H9 (cell line): ENCODE data around the gene KRT34. TPM values are rescaled to one million over a fixed set of nuclear protein-coding genes. Genes with fewer than 3 reads are reported as not detected.

Experiments
- DNase-seq: peaks from one replicate; pipeline ENCODE4 v3.0.0-alpha.2; 2017
- H2AFZ ChIP-seq: one replicate; pipeline ENCODE4 v1.6.1; 2013; ENCODE audit warnings: mild to moderate bottlenecking, low read length, control low read depth, moderate library complexity
- H2AK5ac ChIP-seq: 2 replicates; pipeline ENCODE4 v1.6.1; 2013; ENCODE audit warnings: low read length, control low read depth, mixed read lengths; ENCODE audit not compliant: insufficient read length
- H2BK120ac ChIP-seq: one replicate; pipeline ENCODE4 v1.6.1; 2013; ENCODE audit warnings: low read depth, mild to moderate bottlenecking, low read length, control low read depth, inconsistent platforms; ENCODE audit not compliant: poor library complexity, severe bottlenecking
- H2BK12ac ChIP-seq: 2 replicates; pipeline ENCODE4 v1.6.1; 2013; ENCODE audit warnings: low read length, control low read depth, mixed read lengths, low read depth; ENCODE audit not compliant: insufficient read length
- H2BK15ac ChIP-seq: 2 replicates; pipeline ENCODE4 v1.6.1; 2013; ENCODE audit warnings: low read depth, low read length, control low read depth
- H2BK20ac ChIP-seq: one replicate; pipeline ENCODE4 v1.6.1; 2013; ENCODE audit warnings: low read depth, mild to moderate bottlenecking, low read length, control low read depth, inconsistent platforms; ENCODE audit not compliant: poor library complexity, severe bottlenecking
- H2BK5ac ChIP-seq: 2 replicates; pipeline ENCODE4 v1.6.1; 2013; ENCODE audit warnings: low read length, control low read depth, mixed read lengths; ENCODE audit not compliant: insufficient read length
- H3K14ac ChIP-seq: 2 replicates; pipeline ENCODE4 v1.6.1; 2013; ENCODE audit warnings: low read length, control low read depth; ENCODE audit not compliant: insufficient read depth
- H3K18ac ChIP-seq: 2 replicates; pipeline ENCODE4 v1.6.1; 2013; ENCODE audit warnings: low read depth, mild to moderate bottlenecking, mixed read lengths, low read length, control low read depth; ENCODE audit not compliant: insufficient read length
- H3K23ac ChIP-seq: 2 replicates; pipeline ENCODE4 v1.6.1; 2013; ENCODE audit warnings: low read length, control low read depth, mixed read lengths, low read depth; ENCODE audit not compliant: insufficient read length
- H3K23me2 ChIP-seq: 2 replicates; pipeline ENCODE4 v1.6.1; 2013; ENCODE audit warnings: low read depth, mild to moderate bottlenecking, mixed read lengths, low read length, control low read depth; ENCODE audit not compliant: insufficient read length, poor library complexity, severe bottlenecking
- H3K27ac ChIP-seq: 2 replicates; pipeline ENCODE4 v1.5.1; 2013; ENCODE audit warnings: low read length, control low read depth, mixed read lengths, low read depth; ENCODE audit not compliant: insufficient read length
- H3K27me3 ChIP-seq: 2 replicates; pipeline ENCODE4 v1.6.1; 2013; ENCODE audit warnings: low read length, control low read depth, inconsistent platforms; ENCODE audit not compliant: insufficient read depth
- H3K4ac ChIP-seq: 2 replicates; pipeline ENCODE4 v1.6.1; 2013; ENCODE audit warnings: low read depth, mild to moderate bottlenecking, control low read depth, inconsistent platforms, low read length, moderate library complexity
- H3K4me1 ChIP-seq: 2 replicates; pipeline ENCODE4 v1.6.1; 2013; ENCODE audit warnings: low read length, control low read depth, inconsistent platforms; ENCODE audit not compliant: insufficient read depth
- H3K4me2 ChIP-seq: 2 replicates; pipeline ENCODE4 v1.6.1; 2013; ENCODE audit warnings: low read length, control low read depth, mixed read lengths; ENCODE audit not compliant: insufficient read length, insufficient read depth
- H3K56ac ChIP-seq: 2 replicates; pipeline ENCODE4 v1.6.1; 2013; ENCODE audit warnings: low read depth, mild to moderate bottlenecking, mixed read lengths, low read length, control low read depth; ENCODE audit not compliant: insufficient read length
- H3K79me1 ChIP-seq: 2 replicates; pipeline ENCODE4 v1.6.1; 2013; ENCODE audit warnings: low read depth, mild to moderate bottlenecking, moderate library complexity, low read length, control low read depth, inconsistent platforms; ENCODE audit not compliant: insufficient read depth, poor library complexity, severe bottlenecking
- H3K79me2 ChIP-seq: 2 replicates; pipeline ENCODE4 v1.6.1; 2013; ENCODE audit warnings: low read length, control low read depth, inconsistent platforms; ENCODE audit not compliant: insufficient read depth
- H3K9ac ChIP-seq: 2 replicates; pipeline ENCODE4 v1.6.1; 2013; ENCODE audit warnings: low read length, control low read depth, mixed read lengths; ENCODE audit not compliant: insufficient read length; ENCODE audit errors: extremely low read depth
- H3K9me3 ChIP-seq: one replicate; pipeline ENCODE4 v1.6.1; 2013; ENCODE audit warnings: low read depth, low read length, inconsistent platforms; ENCODE audit not compliant: control insufficient read depth
- H3T11ph ChIP-seq: one replicate; pipeline ENCODE4 v1.6.1; 2013; ENCODE audit warnings: mild to moderate bottlenecking, low read length, control low read depth, inconsistent platforms
- H4K20me1 ChIP-seq: one replicate; pipeline ENCODE4 v1.6.1; 2013; ENCODE audit not compliant: control insufficient read depth, insufficient read length, insufficient read depth
- H4K5ac ChIP-seq: 2 replicates; pipeline ENCODE4 v1.6.1; 2013; ENCODE audit warnings: low read depth, mild to moderate bottlenecking, mixed read lengths, low read length, control low read depth; ENCODE audit not compliant: insufficient read length
- H4K8ac ChIP-seq: replicated peaks from 2 replicates; pipeline ENCODE4 v1.6.1; 2013; ENCODE audit warnings: low read length, control low read depth, mixed read lengths, low read depth; ENCODE audit not compliant: insufficient read length
- H4K91ac ChIP-seq: 2 replicates; pipeline ENCODE4 v1.6.1; 2013; ENCODE audit warnings: low read depth, mild to moderate bottlenecking, moderate library complexity, mixed read lengths, low read length, control low read depth; ENCODE audit not compliant: insufficient read length
- H3K27ac Mint-ChIP-seq, 3 experiments: 2 replicates in 2 of 3; 3 replicates in 1 of 3; pipeline ENCODE4 v1.8.0; 2020 to 2021; ENCODE audit warnings: mixed read lengths in 3 of 3, mild to moderate bottlenecking in 1 of 3, moderate library complexity in 1 of 3
- H3K27me3 Mint-ChIP-seq: 2 replicates; pipeline ENCODE4 v1.8.0; 2021; ENCODE audit warnings: low read depth, mild to moderate bottlenecking, moderate library complexity, mixed read lengths
- H3K36me3 Mint-ChIP-seq, 3 experiments: 2 replicates in 2 of 3; 3 replicates in 1 of 3; pipeline ENCODE4 v1.8.0; 2020 to 2021; ENCODE audit warnings: low read depth in 3 of 3, mixed read lengths in 3 of 3; ENCODE audit not compliant: insufficient read depth in 1 of 3
- H3K4me1 Mint-ChIP-seq, 2 experiments: 2 replicates each; pipeline ENCODE4 v1.8.0; 2020; ENCODE audit warnings: mixed read lengths in 2 of 2
- H3K4me3 Mint-ChIP-seq, 2 experiments: 2 replicates in 1 of 2; 3 replicates in 1 of 2; pipeline ENCODE4 v1.8.0; 2020 to 2021; ENCODE audit warnings: mild to moderate bottlenecking in 2 of 2, mixed read lengths in 2 of 2, moderate library complexity in 1 of 2
- H3K9me3 Mint-ChIP-seq, 2 experiments: 2 replicates in 1 of 2; 3 replicates in 1 of 2; pipeline ENCODE4 v1.8.0; 2020; ENCODE audit warnings: mild to moderate bottlenecking in 2 of 2, mixed read lengths in 2 of 2, moderate library complexity in 1 of 2
- WGBS: extraction: QIAGEN DNeasy Blood & Tissue Kit; methylation state at CpG from one replicate; pipeline ENCODE4 v1.1.7; 2013; ENCODE audit warnings: missing lambda C conversion rate, low lambda C conversion rate, mixed read lengths; ENCODE audit not compliant: insufficient read length; ENCODE audit errors: extremely low coverage; 5-methylcytosine and 5-hydroxymethylcytosine counted together
- total RNA-seq: library from RNA; stranded (reverse); gene quantifications from 2 replicates; pipeline ENCODE4 v1.2.1, GENCODE V29; 2021
- TF ChIP-seq, protein P1 (sequence below): fragments of 200-600 bp; sonication (generic); conservative IDR thresholded peaks from 3 replicates; pipeline ENCODE4 v1.8.0; 2021; ENCODE audit warnings: antibody characterized with exemption, mild to moderate bottlenecking

KRT34 gene
- total RNA-seq, 1 experiment from 2014 or later, result not detected

DNA sequence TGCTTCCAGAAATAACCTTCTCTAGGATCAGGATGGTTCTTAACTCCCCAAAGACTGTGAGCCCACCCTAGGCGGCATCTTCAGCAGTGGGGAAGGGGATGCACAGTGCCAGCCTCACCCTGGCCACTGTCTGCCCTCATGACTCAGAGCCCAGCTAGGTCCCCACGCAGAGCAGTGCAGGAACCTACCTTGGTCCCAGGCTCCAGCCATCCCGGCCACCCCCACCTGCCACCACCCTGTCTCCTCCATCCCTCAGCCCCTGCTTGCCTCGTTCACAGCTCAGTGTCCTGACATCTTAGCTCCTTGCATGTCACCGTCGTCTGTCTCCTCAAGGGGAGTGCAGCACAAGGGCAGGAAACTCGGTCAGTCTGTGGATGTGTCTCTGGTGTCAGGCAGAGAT lies 50.5 kb downstream of the KRT34 start:
- no peaks in the 10 kb centered on the region for H4K20me1 ChIP-seq
- H3K27ac ChIP-seq, result no peak overlapping the region
- no peak overlapping the region for H2AK5ac ChIP-seq
- no peak overlapping the region for H3K18ac ChIP-seq
- H3K9ac ChIP-seq, result no peak overlapping the region
- Mint-ChIP-seq H3K9me3 (no peaks in the 10 kb centered on the region; a peak in 2 of 5 replicates), H3K27me3 (peaks cover 4% of the 10 kb centered on the region; the same call in 1 of the 2 replicates), H3K4me1 (peaks cover 0 to 9% of the 10 kb centered on the region in 2 experiments; a peak in 3 of 4 replicates), H3K36me3 (no peaks in the 10 kb centered on the region; a peak in 1 of 7 replicates), H3K27ac (no peak overlapping the region), H3K4me3 (no peak overlapping the region)
- no CpG with 5 or more reads among the region's 7 CpGs for WGBS
- TF ChIP-seq, protein P1, sequence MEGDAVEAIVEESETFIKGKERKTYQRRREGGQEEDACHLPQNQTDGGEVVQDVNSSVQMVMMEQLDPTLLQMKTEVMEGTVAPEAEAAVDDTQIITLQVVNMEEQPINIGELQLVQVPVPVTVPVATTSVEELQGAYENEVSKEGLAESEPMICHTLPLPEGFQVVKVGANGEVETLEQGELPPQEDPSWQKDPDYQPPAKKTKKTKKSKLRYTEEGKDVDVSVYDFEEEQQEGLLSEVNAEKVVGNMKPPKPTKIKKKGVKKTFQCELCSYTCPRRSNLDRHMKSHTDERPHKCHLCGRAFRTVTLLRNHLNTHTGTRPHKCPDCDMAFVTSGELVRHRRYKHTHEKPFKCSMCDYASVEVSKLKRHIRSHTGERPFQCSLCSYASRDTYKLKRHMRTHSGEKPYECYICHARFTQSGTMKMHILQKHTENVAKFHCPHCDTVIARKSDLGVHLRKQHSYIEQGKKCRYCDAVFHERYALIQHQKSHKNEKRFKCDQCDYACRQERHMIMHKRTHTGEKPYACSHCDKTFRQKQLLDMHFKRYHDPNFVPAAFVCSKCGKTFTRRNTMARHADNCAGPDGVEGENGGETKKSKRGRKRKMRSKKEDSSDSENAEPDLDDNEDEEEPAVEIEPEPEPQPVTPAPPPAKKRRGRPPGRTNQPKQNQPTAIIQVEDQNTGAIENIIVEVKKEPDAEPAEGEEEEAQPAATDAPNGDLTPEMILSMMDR, result no peak
- H3K4ac ChIP-seq, result no peak overlapping the region
- no peak overlapping the region for H3K23ac ChIP-seq
- H3K4me1 ChIP-seq, result no peaks in the 10 kb centered on the region
- H3K56ac ChIP-seq, result no peak overlapping the region
- H3K79me2 ChIP-seq, result no peaks in the 10 kb centered on the region
- no peak overlapping the region for H2BK120ac ChIP-seq
- no peak overlapping the region for H4K8ac ChIP-seq
- no peak overlapping the region for H2BK15ac ChIP-seq
- H4K91ac ChIP-seq, result no peak overlapping the region
- no peaks in the 10 kb centered on the region for H3K23me2 ChIP-seq
- H2BK5ac ChIP-seq, result no peak overlapping the region
- H2BK12ac ChIP-seq, result no peak overlapping the region
- DNase-seq, result no peak
- H2AFZ ChIP-seq, result no peak overlapping the region
- H4K5ac ChIP-seq, result no peak overlapping the region
- no peaks in the 10 kb centered on the region for H3K79me1 ChIP-seq
- H3K14ac ChIP-seq, result no peak overlapping the region
- no peak overlapping the region for H2BK20ac ChIP-seq
- no peaks in the 10 kb centered on the region for H3K9me3 ChIP-seq
- H3K4me2 ChIP-seq, result no peak overlapping the region
- no peak overlapping the region for H3T11ph ChIP-seq
- H3K27me3 ChIP-seq, result no peaks in the 10 kb centered on the region
